GM03348 (cell line): ENCODE data around the gene UBQLN1.

ENCODE experiments used
- DNase-seq: peaks from one replicate; pipeline ENCODE4 v3.0.0; 2012; ENCODE audit warnings: low spot score

The UBQLN1 gene

GRCh38 chr9:83688921-83689320 lies 18.8 kb downstream of the UBQLN1 start:
- no peak for DNase-seq

DNA sequence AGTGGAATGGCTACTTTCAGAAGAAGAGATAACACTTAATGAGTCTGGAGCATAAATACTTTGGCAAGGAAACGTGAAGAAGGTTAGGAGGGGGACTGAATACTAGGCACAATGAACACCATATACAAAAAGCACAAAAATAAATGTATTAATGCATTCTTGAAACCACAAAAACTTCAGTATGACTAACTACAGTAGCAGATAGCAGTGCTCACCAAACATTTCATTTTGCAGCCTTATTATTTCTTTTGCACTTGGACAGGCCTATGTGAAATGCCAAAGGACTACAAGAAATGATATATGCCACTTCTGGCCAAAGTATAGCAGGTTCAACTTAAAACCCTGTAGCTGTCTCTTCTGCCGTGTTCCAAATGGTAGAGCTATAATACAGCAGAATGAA lies 26.3 kb downstream of the UBQLN1 start:
- no peak for DNase-seq

GRCh38 chr9:83680233-83680632 lies 27.5 kb downstream of the UBQLN1 start:
- no peak for DNase-seq

DNA sequence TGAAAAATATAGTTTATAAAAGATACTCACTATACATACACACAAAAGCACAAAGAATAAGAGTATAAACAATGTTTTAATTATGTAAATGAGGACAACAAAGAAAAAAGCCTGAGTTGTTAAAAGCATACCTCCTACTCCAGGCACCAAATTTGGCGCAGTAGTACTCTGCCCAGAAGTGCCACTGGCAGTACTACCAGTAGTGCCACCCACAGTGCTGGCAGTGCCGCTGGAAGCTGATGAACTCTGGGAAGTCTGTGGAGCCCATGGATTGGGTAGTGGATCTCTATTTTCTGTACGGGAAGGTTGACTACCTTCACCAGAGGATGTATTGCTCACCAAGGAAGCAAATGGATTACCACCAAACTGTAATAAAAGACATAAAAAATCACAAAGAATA lies 30.2 kb downstream of the UBQLN1 start:
- DNase-seq = no peak

GRCh38 chr9:83675466-83675865 lies 32.3 kb downstream of the UBQLN1 start:
- DNase-seq = no peak

DNA sequence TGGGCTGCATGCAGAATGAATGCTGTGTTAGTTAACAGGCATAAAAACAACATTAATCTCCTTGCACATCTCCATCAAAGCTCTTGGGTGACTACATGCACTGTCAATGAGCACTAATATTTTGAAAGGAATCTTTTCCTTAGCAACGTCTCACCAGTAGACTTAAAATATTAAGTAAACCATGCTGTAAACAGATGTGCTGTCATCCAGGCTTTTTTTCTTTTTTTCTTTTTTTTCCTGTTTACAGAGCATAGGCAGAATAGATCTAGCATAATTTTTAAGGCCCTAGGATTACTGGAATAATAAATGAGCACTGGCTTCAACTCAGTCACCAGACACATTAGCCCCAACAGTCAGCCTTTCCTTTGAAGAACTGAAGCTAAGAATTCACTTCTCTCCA lies 36.3 kb downstream of the UBQLN1 start:
- no peak for DNase-seq

DNA sequence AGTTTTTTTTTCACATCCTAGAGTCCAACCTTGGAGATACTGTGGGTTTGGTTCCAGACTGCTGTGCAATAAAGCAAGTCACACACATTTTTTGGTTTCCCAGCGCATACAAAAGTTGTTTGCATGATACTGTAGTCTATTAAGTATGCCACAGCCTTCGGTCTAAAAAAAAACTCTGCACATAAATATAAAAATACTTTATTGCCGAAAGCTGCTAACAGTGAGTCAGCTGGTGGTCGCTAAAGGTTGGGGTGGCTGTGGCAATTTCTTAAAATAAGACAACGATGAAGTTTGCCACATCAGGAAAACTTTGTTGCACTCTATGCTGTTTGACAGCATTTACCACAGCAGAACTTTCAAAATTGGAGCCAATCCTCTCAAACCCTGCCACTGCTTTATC lies 37.4 kb downstream of the UBQLN1 start:
- DNase-seq = no peak

- DNase-seq = no peak
Measured at GRCh38 chr9:83669067-83669466, 38.7 kb downstream of the UBQLN1 start.

DNA sequence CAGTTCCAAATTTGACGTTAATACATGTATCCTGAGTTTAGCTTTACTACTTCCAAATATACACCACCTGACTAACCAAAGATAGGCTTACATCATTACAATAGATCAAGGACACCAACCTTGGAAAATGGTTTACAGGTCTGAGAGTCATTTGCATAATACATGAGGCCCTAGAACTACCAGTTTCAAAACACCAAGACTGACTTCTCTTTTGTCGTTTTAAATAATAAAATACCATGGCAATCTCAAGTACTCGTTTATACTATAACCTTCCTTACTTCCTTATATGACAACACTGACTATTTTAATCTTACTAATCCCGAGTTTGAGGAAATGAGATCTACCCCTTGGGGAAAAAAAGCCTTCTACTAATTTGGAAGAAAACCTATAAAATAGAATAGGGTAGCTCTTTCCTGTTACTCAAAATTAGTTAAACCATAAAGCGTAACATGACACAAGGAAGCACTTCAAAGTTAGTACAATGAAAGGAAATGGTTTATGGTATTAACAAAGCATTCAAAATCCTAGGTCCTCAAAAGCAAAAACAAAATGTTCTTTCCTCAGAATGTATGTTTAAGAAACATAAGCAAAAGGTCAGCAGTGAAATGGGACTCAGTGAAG lies 42.1 kb downstream of the UBQLN1 start:
- no peak for DNase-seq

- DNase-seq = no peak
Measured at GRCh38 chr9:83662933-83663332, 44.8 kb downstream of the UBQLN1 start.

DNA sequence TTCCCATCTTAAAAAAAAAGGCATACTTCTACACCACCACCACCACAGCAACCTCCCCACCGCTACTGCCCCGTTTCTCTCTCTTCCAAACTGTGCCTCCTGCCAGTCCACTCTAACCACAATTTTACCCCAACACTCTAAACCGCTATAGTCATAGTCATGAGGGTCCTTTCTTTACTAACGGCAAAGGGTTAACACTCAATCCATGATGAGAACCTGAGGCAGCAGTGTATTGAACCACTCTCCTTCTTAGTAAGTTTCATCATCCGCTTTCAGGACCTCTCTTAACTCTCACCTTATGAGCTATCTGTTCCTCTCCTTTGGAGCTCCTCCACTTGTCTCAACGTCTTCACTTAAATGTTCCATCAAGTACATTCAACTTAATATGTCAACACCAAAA lies 50.8 kb downstream of the UBQLN1 start:
- no peak for DNase-seq

GRCh38 chr9:83656032-83656680 lies 51.6 kb downstream of the UBQLN1 start:
- no peak for DNase-seq

DNA sequence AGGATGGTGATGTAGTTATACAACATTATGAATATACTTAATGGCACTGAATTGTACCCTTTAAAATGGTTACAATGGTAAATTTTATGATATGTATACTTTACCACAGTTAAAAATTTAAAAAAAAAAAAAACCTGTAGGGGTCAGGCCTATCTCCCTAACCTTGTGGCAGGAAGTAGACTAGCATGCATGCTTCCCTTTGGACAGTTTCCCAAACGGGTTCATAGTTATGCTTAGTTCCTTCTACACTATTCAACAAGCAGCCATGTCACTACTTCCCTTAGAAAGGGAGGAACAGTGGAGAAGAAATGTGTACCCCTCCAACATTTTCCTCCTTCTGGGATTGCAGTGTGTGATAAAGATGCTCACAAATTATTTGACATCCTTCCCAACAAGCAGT lies 52.3 kb downstream of the UBQLN1 start:
- DNase-seq = no peak

- DNase-seq = no peak
Measured at GRCh38 chr9:83652433-83652832, 55.3 kb downstream of the UBQLN1 start.

- no peak for DNase-seq
Measured at GRCh38 chr9:83651558-83651957, 56.2 kb downstream of the UBQLN1 start.

- DNase-seq = no peak
Measured at GRCh38 chr9:83649515-83649914, 58.2 kb downstream of the UBQLN1 start.

DNA sequence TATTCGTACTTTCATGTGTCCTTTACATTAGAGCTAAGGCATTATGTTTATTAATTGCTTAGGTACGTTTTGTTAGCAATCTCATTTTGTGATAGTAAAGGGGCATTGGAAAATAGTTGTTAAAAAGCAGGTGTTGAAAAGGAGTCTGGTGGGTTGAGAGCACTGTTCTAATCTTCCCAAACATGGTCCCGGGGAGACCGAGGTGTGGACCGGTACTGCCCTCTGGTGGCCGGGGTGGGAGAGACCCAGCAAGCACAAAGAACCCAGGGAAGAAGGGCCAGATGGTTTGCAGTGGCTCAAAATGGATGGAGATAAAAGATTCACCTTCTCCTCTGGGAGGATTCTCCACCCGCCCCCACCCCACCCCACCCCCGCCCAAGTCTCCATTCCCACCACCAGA lies 58.7 kb downstream of the UBQLN1 start:
- peak; percentile 85 for DNase-seq

- no peak for DNase-seq
Measured at GRCh38 chr9:83646500-83647239, 61.1 kb downstream of the UBQLN1 start.

DNA sequence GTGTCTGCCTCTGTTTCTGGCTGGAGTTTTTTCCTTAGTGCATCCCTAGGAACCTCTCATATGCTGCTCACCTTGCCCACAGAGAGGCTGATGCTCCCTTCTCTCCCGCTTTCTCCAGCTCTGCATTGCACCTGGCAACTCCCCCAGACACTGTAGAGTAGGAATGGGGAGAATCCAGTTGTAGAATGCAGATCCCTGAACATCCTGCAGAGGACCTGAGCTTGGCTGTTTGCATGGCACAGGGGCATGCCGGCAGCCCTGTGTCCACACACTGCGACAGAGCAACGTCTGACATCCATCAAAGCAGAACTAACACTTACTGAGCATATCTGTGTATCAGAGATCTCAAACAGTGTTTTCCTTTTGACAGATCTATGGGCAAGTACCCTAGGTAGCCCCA lies 65.0 kb downstream of the UBQLN1 start:
- DNase-seq = no peak

GRCh38 chr9:83639266-83639665 lies 68.5 kb downstream of the UBQLN1 start:
- no peak for DNase-seq

- no peak for DNase-seq
Measured at GRCh38 chr9:83637389-83637788, 70.4 kb downstream of the UBQLN1 start.

DNA sequence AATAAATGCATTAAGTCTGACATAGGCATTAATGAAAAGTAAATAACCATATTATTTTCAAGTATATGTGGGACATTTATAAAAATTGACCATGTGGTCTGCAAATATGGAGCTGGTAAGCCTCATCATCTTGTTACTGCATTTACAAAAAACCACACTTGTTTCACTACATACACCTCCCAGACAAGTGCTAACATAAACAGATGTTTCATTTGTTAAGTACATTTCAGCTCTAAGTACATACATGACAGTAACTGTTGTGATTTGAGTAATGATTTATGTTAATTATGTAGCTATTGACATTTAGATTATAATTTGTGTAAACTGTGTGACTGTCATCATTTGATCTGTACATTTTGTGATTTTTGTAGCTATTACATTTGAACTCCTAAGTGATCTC lies 70.9 kb downstream of the UBQLN1 start:
- DNase-seq = no peak

DNA sequence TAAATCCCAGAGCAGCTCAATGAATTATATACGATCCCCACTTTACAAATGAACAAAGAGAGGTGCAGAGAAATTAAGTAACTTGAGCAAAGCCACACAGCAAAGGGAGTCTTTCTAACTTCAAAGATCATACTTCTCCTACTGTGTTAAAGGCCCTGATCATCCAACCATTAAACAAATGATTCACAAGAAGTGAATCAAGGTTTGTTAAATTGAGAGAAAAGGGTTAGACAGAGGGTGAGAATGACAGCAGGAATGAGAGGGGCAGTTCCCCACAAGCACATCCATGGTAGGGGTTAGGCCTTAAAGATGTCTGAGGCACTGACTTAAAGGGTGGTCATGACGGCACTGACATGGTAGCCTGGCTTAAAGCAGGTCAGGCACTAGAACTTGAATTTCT lies 74.1 kb downstream of the UBQLN1 start:
- no peak for DNase-seq

- DNase-seq = no peak
Measured at GRCh38 chr9:83633255-83633654, 74.5 kb downstream of the UBQLN1 start.
